Mesendoderm (in vitro differentiated cells): ENCODE measurements around the gene DPY19L3.
"Not testable (repeated sequence)": the region's sequence is repeated elsewhere in the genome, so short reads cannot be mapped to it uniquely, and the experiment has no call there.

Source experiments
- DNase-seq: peaks from one replicate; pipeline ENCODE4 v3.0.0; 2013
- H2AK5ac ChIP-seq: 2 replicates; pipeline ENCODE4 v1.6.1; 2013; ENCODE audit warnings: low read length, inconsistent platforms
- H2BK120ac ChIP-seq: 2 replicates; pipeline ENCODE4 v1.6.1; 2013; ENCODE audit warnings: low read depth, mild to moderate bottlenecking, low read length, moderate library complexity, mixed read lengths
- H2BK15ac ChIP-seq: replicated peaks from 2 replicates; pipeline ENCODE4 v1.6.1; 2013; ENCODE audit warnings: low read depth, mild to moderate bottlenecking, moderate library complexity
- H2BK5ac ChIP-seq: 2 replicates; pipeline ENCODE4 v1.6.1; 2013; ENCODE audit warnings: low read length, inconsistent platforms
- H3K18ac ChIP-seq: 2 replicates; pipeline ENCODE4 v1.6.1; 2013; ENCODE audit warnings: mild to moderate bottlenecking, low read length, mixed read lengths
- H3K23ac ChIP-seq: one replicate; pipeline ENCODE4 v1.6.1; 2013; ENCODE audit warnings: low read length
- H3K27ac ChIP-seq: 2 replicates; pipeline ENCODE4 v1.5.1; 2013; ENCODE audit warnings: low read depth, mild to moderate bottlenecking, inconsistent platforms, low read length, moderate library complexity
- H3K27me3 ChIP-seq: 2 replicates; pipeline ENCODE4 v1.6.1; 2013; ENCODE audit warnings: low read length, control low read depth, mild to moderate bottlenecking, inconsistent platforms; ENCODE audit not compliant: insufficient read depth, poor library complexity
- H3K36me3 ChIP-seq: 2 replicates; pipeline ENCODE4 v1.6.1; 2013; ENCODE audit warnings: low read length, inconsistent platforms; ENCODE audit not compliant: control insufficient read depth, insufficient read depth
- H3K4ac ChIP-seq: one replicate; pipeline ENCODE4 v1.6.1; 2013; ENCODE audit warnings: low read depth, mild to moderate bottlenecking, low read length, moderate library complexity
- H3K4me1 ChIP-seq: 2 replicates; pipeline ENCODE4 v1.6.1; 2013; ENCODE audit warnings: low read depth, low read length, inconsistent platforms; ENCODE audit not compliant: control insufficient read depth
- H3K4me2 ChIP-seq: 2 replicates; pipeline ENCODE4 v1.6.1; 2013; ENCODE audit warnings: low read length
- H3K4me3 ChIP-seq: 2 replicates; pipeline ENCODE4 v1.5.1; 2013; ENCODE audit warnings: mild to moderate bottlenecking, low read length
- H3K56ac ChIP-seq: one replicate; pipeline ENCODE4 v1.6.1; 2013; ENCODE audit warnings: low read length
- H3K79me1 ChIP-seq: 2 replicates; pipeline ENCODE4 v1.6.1; 2013; ENCODE audit warnings: low read length, inconsistent platforms
- H3K79me2 ChIP-seq: 2 replicates; pipeline ENCODE4 v1.6.1; 2013; ENCODE audit warnings: mild to moderate bottlenecking, low read length; ENCODE audit not compliant: control insufficient read depth, insufficient read depth
- H3K9ac ChIP-seq: 2 replicates; pipeline ENCODE4 v1.6.1; 2013; ENCODE audit warnings: low read length, inconsistent platforms
- H4K5ac ChIP-seq: one replicate; pipeline ENCODE4 v1.6.1; 2013; ENCODE audit warnings: low read length
- H4K8ac ChIP-seq: one replicate; pipeline ENCODE4 v1.6.1; 2013; ENCODE audit warnings: low read depth, mild to moderate bottlenecking, control low read depth, low read length, moderate library complexity
- WGBS: extraction: QIAGEN DNeasy Blood & Tissue Kit; methylation state at CpG from one replicate; pipeline ENCODE4 v1.1.7; 2013; ENCODE audit warnings: low lambda C conversion rate, missing lambda C conversion rate; ENCODE audit not compliant: insufficient coverage; ENCODE audit errors: extremely low coverage; 5-methylcytosine and 5-hydroxymethylcytosine counted together

DPY19L3 gene

DNA sequence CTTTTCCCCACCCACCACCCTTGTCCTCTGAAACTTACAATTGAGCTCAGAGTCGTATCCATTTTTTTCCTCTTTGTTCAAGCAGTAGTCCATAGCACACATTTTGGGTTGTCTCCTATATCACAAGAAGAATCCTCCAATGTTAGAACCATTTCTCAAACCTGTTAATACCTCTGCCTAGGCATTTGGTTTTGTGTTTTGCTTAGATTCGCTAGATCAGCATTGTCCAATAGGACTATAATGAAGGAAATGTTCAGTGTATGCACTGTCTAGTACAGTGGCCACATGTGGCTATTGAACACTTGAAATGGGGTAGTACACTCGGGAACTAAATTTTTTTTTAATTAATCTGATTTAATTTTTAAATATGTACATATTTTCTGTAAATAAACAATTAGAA is 12.6 kb downstream of the DPY19L3 start:
- Histone ChIP-seq H3K4me3 (no peak overlapping the region), H3K4ac (no peak overlapping the region), H3K18ac (no peak overlapping the region), H4K8ac (no peak overlapping the region), H2BK5ac (no peak overlapping the region), H2BK15ac (no peak overlapping the region), H2BK120ac (no peak overlapping the region), H3K27ac (no peak overlapping the region), H3K79me1 (peaks cover 2% of the 10 kb centered on the region), H3K79me2 (no peaks in the 10 kb centered on the region), H3K36me3 (peaks cover 5% of the 10 kb centered on the region), H3K56ac (no peak overlapping the region), H4K5ac (no peak overlapping the region), H2AK5ac (no peak overlapping the region), H3K4me1 (no peaks in the 10 kb centered on the region), H3K27me3 (no peaks in the 10 kb centered on the region), H3K23ac (no peak overlapping the region), H3K9ac (no peak overlapping the region), H3K4me2 (no peak overlapping the region)
- no peak for DNase-seq
- no CpG with 5 or more reads among the region's 3 CpGs for WGBS

DNA sequence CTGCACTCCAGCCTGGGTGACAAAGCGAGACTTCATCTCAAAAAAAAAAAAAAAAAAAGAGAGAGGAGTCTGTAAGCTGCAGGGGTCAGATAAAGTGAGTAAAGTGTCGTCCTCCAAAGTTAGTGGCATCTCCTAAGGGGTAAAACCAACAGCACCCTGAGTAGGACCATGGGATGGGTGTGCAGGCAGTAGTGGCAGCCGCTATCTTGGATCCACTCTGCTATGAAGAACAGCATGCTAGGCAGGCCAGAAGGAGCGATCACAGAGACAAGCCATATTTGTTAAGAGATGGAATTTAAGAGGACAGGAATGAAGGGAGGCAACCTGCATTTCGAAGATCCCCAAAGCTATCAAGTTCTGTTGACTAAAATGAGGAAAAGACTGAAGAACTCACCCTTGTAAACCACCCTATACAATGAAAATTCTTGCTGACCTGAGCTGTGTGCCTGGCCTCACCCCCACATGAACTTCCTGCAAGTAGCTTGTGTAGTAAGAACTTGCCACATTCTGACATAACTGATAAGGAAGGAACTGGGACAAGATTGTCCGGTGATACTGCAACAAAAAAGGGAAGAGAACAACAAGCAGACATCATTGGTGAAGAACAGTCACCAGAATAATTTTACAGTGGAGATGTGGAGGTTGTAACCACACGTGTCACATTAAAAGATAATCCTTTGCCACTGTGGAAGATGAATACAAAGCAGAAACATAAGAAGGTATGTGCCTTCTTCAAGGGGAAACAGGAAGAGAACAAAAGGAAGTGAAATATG is 16.2 kb downstream of the DPY19L3 start:
- no peaks in the 10 kb centered on the region for H3K36me3 ChIP-seq

DNA sequence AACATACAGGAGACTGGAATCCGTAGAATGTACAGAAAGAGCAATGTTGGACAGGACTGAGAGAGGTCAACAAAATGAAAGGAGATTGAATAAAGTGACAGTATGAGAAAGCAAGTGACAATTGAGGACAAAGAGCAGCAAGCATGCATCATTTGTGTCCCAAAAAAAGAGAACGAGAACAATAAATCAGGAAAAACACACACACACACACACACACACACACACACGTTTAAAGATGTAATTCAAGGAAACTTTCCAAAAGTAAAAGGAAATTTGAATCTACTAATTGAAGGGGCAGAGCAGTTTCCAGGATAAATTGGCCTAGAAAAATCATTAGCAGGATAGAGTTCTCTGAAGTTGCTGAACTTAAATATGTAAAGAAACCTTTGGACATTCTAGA is 16.9 kb downstream of the DPY19L3 start:
- no CpG with 5 or more reads among the region's 3 CpGs for WGBS
- no peak overlapping the region for H3K4me3 ChIP-seq
- H2BK5ac ChIP-seq, result no peak overlapping the region
- no peak overlapping the region for H2AK5ac ChIP-seq
- no peak overlapping the region for H3K4me2 ChIP-seq
- DNase-seq, result no peak
- H3K56ac ChIP-seq, result no peak overlapping the region
- H3K79me1 ChIP-seq, result no peaks in the 10 kb centered on the region
- no peaks in the 10 kb centered on the region for H3K36me3 ChIP-seq
- no peak overlapping the region for H3K18ac ChIP-seq
- no peak overlapping the region for H3K23ac ChIP-seq
- no peaks in the 10 kb centered on the region for H3K4me1 ChIP-seq
- H3K9ac ChIP-seq, result no peak overlapping the region
- no peak overlapping the region for H2BK120ac ChIP-seq
- H2BK15ac ChIP-seq, result no peak overlapping the region
- no peak overlapping the region for H4K8ac ChIP-seq
- no peak overlapping the region for H3K4ac ChIP-seq
- H3K79me2 ChIP-seq, result no peaks in the 10 kb centered on the region
- H3K27me3 ChIP-seq, result no peaks in the 10 kb centered on the region
- no peak overlapping the region for H3K27ac ChIP-seq
- no peak overlapping the region for H4K5ac ChIP-seq

More for the DNA sequence above, 16.2 kb downstream of the DPY19L3 start:
- H3K4me3 ChIP-seq, result no peak overlapping the region
- no peak overlapping the region for H2BK15ac ChIP-seq
- DNase-seq, result no peak
- no peak overlapping the region for H2AK5ac ChIP-seq
- no peak overlapping the region for H2BK120ac ChIP-seq
- no peak overlapping the region for H4K8ac ChIP-seq
- no peak overlapping the region for H4K5ac ChIP-seq
- no peak overlapping the region for H3K56ac ChIP-seq
- no peak overlapping the region for H3K4me2 ChIP-seq
- H3K4me1 ChIP-seq, result no peaks in the 10 kb centered on the region
- no CpG with 5 or more reads among the region's 7 CpGs for WGBS
- H3K18ac ChIP-seq, result no peak overlapping the region
- H3K79me2 ChIP-seq, result no peaks in the 10 kb centered on the region
- H3K23ac ChIP-seq, result no peak overlapping the region
- no peaks in the 10 kb centered on the region for H3K27me3 ChIP-seq
- no peak overlapping the region for H3K4ac ChIP-seq
- H3K9ac ChIP-seq, result no peak overlapping the region
- no peak overlapping the region for H3K27ac ChIP-seq
- no peaks in the 10 kb centered on the region for H3K79me1 ChIP-seq
- H2BK5ac ChIP-seq, result no peak overlapping the region

DNA sequence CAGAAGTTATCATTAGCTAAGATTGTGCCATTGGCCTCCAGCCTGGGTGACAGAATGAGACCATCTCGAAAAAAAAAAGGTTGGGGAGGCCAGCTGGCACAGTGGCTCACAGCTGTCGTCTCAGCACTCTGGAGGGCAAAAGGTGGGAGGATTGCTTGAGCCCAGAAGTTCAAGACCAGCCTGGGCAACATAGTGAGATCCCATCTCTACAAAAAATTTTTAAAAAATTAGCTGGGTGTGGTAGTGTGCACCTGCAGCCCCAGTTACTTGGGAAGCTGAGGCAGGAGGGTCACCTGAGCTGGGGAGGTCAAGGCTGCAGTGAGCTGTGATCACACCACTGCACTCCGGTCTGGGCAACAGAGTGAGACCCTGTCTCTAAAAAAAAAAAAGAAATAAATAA is 18.4 kb downstream of the DPY19L3 start:
- H3K79me2 ChIP-seq, H2BK5ac ChIP-seq, DNase-seq, H3K56ac ChIP-seq, H3K4me2 ChIP-seq, H3K4me1 ChIP-seq, H2BK15ac ChIP-seq, H4K5ac ChIP-seq, H4K8ac ChIP-seq, H3K79me1 ChIP-seq, H3K4me3 ChIP-seq, H3K36me3 ChIP-seq, H3K27ac ChIP-seq, H3K18ac ChIP-seq, H3K9ac ChIP-seq, H3K27me3 ChIP-seq, H2BK120ac ChIP-seq, H2AK5ac ChIP-seq, H3K4ac ChIP-seq, H3K23ac ChIP-seq: not testable (repeated sequence)
- no CpG with 5 or more reads among the region's 3 CpGs for WGBS

DNA sequence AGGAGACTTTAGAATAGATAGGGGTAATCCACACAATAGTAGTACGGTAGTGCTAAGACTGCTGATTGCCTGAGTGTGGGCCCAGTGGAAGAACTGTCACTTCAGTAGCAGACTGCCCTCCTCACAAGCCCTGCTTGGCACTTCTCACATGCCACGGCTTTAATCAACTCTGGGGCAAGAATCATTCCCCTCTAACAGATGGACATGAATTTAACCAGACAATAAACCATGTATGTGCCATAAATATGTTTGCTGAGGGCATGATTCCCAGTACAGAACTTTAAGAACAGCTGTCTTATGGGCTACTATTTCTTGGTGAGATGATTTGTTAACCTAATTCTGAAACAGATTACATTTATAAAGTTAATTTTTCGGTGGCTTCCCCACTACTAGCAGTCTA is 22.0 kb downstream of the DPY19L3 start:
- Histone ChIP-seq H3K36me3 (no peaks in the 10 kb centered on the region), H3K9ac (no peak overlapping the region), H3K4me1 (no peaks in the 10 kb centered on the region)

DNA sequence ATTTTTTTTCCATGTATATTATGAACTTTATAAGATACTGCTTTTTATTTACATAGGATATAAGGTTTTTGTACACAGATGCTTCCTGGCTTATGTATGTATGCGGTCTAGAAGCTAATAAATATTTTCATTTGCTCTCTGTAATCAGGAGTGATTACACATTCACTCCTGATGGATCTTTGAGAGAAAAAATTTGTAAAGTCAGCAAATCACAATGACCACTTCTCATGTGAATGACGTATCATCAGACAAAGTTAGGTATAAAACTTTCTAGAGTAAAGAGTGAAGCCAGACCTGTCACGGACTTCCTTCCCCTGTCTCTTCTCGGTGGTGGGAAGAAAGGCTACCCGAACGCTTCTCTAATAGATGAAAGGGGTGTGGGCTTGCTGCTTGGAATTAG is 31.1 kb downstream of the DPY19L3 start:
- no peak overlapping the region for H3K23ac ChIP-seq
- H2BK15ac ChIP-seq, result no peak overlapping the region
- no peaks in the 10 kb centered on the region for H3K79me2 ChIP-seq
- no peak overlapping the region for H3K27ac ChIP-seq
- H3K9ac ChIP-seq, result no peak overlapping the region
- no peaks in the 10 kb centered on the region for H3K36me3 ChIP-seq
- no peak overlapping the region for H4K8ac ChIP-seq
- no peak overlapping the region for H2BK120ac ChIP-seq
- H3K18ac ChIP-seq, result no peak overlapping the region
- H3K56ac ChIP-seq, result no peak overlapping the region
- H3K79me1 ChIP-seq, result no peaks in the 10 kb centered on the region
- no peaks in the 10 kb centered on the region for H3K27me3 ChIP-seq
- no peak overlapping the region for H2AK5ac ChIP-seq
- H3K4me3 ChIP-seq, result no peak overlapping the region
- WGBS, result no CpG with 5 or more reads among the region's 6 CpGs
- H3K4me1 ChIP-seq, result no peaks in the 10 kb centered on the region
- DNase-seq, result no peak
- no peak overlapping the region for H4K5ac ChIP-seq
- H3K4ac ChIP-seq, result no peak overlapping the region
- H2BK5ac ChIP-seq, result no peak overlapping the region
- no peak overlapping the region for H3K4me2 ChIP-seq

More for the DNA sequence above, 22.0 kb downstream of the DPY19L3 start:
- H3K79me2 ChIP-seq, result no peaks in the 10 kb centered on the region
- no peak overlapping the region for H2BK5ac ChIP-seq
- H3K23ac ChIP-seq, result no peak overlapping the region
- WGBS, result no CpG with 5 or more reads among the region's 3 CpGs
- H2AK5ac ChIP-seq, result no peak overlapping the region
- no peaks in the 10 kb centered on the region for H3K79me1 ChIP-seq
- H2BK120ac ChIP-seq, result no peak overlapping the region
- no peak for DNase-seq
- H3K56ac ChIP-seq, result no peak overlapping the region
- H3K4me2 ChIP-seq, result no peak overlapping the region
- H4K5ac ChIP-seq, result no peak overlapping the region
- H3K18ac ChIP-seq, result no peak overlapping the region
- H2BK15ac ChIP-seq, result no peak overlapping the region
- no peak overlapping the region for H3K4ac ChIP-seq
- H3K4me3 ChIP-seq, result no peak overlapping the region
- no peak overlapping the region for H4K8ac ChIP-seq
- H3K27me3 ChIP-seq, result no peaks in the 10 kb centered on the region
- H3K27ac ChIP-seq, result no peak overlapping the region
